Measurements from ENCODE around the gene NCAN. TPM values are rescaled to one million over a fixed set of nuclear protein-coding genes. Genes with fewer than 3 reads are reported as not detected.
A peak's percentile ranks its signal among the peaks of the same experiment; 100 is the strongest.

The NCAN gene
- total RNA-seq, 1 experiment from 2014 or later, result 3.0 TPM

GRCh38 chr19:19192078-19192882 lies 19.5 kb upstream of the NCAN start, which contains the start of the genes BORCS8 and RFXANK (continued):
- TF ChIP-seq, protein P1, sequence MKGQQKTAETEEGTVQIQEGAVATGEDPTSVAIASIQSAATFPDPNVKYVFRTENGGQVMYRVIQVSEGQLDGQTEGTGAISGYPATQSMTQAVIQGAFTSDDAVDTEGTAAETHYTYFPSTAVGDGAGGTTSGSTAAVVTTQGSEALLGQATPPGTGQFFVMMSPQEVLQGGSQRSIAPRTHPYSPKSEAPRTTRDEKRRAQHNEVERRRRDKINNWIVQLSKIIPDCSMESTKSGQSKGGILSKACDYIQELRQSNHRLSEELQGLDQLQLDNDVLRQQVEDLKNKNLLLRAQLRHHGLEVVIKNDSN (CRISPR knock-in tag; IDR thresholded peaks at IDR 0.05), result peak; percentile 2; the same call in 1 of the 2 replicates

GRCh38 chr19:19192910-19193423 lies 18.8 kb upstream of the NCAN start:
- DNase-seq (ENCODE audit: low spot score) (no peak), ATAC-seq (no peak)
- Mint-ChIP-seq H3K9me3 (no peaks in the 10 kb centered on the region), H3K4me3 (peak overlapping the region; percentile 96), H3K27me3 (ENCODE audit: low read depth) (no peaks in the 10 kb centered on the region), H3K4me1 (peaks cover 15% of the 10 kb centered on the region; the same call in 1 of the 2 replicates), H3K27ac (peak overlapping the region; percentile 88), H3K36me3 (peaks cover 5% of the 10 kb centered on the region; the same call in 1 of the 2 replicates)
- ChIA-PET POLR2A (interaction anchor here (0.6 to 1.4 kb wide), 3 partner anchors 10 to 131 kb away, joined by 3 to 9 read pairs (median 4); partner anchors contain the start of gene NR2C2AP), CTCF (interaction anchor here (0.6 to 2.5 kb wide), 12 partner anchors 10 to 361 kb away, joined by 3 to 12 read pairs (median 4); partner anchors contain the start of genes DDX49, NCAN and NR2C2AP)
- TF ChIP-seq JUN (CRISPR knock-in tag; IDR thresholded peaks at IDR 0.05) (no peak), USF2 (CRISPR knock-in tag; IDR thresholded peaks at IDR 0.05) (peak; percentile 68), ZBTB21 (CRISPR knock-in tag; IDR thresholded peaks at IDR 0.05; ENCODE audit: borderline replicate concordance) (no peak), ATF1 (CRISPR knock-in tag; IDR thresholded peaks at IDR 0.05) (no peak)

DNA sequence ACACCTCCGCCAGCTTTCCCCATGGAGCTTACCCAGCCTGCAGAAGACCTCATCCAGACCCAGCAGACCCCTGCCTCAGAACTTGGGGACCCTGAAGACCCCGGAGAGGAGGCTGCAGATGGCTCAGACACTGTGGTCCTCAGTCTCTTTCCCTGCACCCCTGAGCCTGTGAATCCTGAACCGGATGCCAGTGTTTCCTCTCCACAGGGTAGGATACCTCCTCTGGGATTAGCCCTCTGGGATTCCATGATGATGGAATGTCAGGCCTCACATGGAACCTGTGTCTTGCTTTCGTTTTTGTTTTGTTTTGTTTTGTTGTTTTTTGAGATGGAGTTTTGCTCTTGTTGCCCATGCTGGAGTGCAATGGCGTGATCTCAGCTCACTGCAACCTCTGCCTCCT lies 17.8 kb upstream of the NCAN start:
- Mint-ChIP-seq H3K27me3 (ENCODE audit: low read depth) (no peaks in the 10 kb centered on the region), H3K36me3 (peaks cover 11% of the 10 kb centered on the region), H3K27ac (no peak overlapping the region), H3K9me3 (no peaks in the 10 kb centered on the region), H3K4me3 (peak overlapping the region; percentile 96), H3K4me1 (peaks cover 15% of the 10 kb centered on the region; the same call in 1 of the 2 replicates)
- no peak for ATAC-seq
- no peak for TF ChIP-seq CTCF (IDR thresholded peaks at IDR 0.05)
- no peak for TF ChIP-seq RORB (CRISPR knock-in tag; IDR thresholded peaks at IDR 0.05)
- TF ChIP-seq CREM (CRISPR knock-in tag; IDR thresholded peaks at IDR 0.05), result no peak
- no peak for TF ChIP-seq E2F1 (CRISPR knock-in tag; IDR thresholded peaks at IDR 0.05)
- TF ChIP-seq PRDM15 (CRISPR knock-in tag; IDR thresholded peaks at IDR 0.05), result no peak
- TF ChIP-seq NFYB (CRISPR knock-in tag; conservative IDR thresholded peaks at IDR 0.05; ENCODE audit: low read depth), result no peak
- no peak for TF ChIP-seq TP53 (CRISPR knock-in tag; IDR thresholded peaks at IDR 0.05)
- TF ChIP-seq PRRX2 (CRISPR knock-in tag; IDR thresholded peaks at IDR 0.05), result no peak
- no peak for DNase-seq (ENCODE audit: low spot score)
- POLR2A ChIA-PET, result interaction anchor here (0.6 kb wide), 1 partner anchor 1614 kb away, joined by 6 read pairs; no protein-coding TSS in a partner anchor
- CTCF ChIA-PET, result interaction anchor here (1.1 to 2.5 kb wide), 3 partner anchors 21 to 274 kb away, joined by 3 to 12 read pairs (median 7); partner anchors contain the start of gene DDX49
